Mesothelial cell of epicardium (in vitro differentiated cells): ENCODE data around the gene ZSCAN20. TPM values are rescaled to one million over a fixed set of nuclear protein-coding genes. Genes with fewer than 3 reads are reported as not detected.
A peak's percentile ranks its signal among the peaks of the same experiment; 100 is the strongest.

Experiments used
- DNase-seq, 2 experiments: peaks; one replicate each; pipeline ENCODE4 v3.0.0; 2021; ENCODE audit warnings: low spot score in 2 of 2; ENCODE audit not compliant: unreplicated experiment in 2 of 2
- H3K27ac Mint-ChIP-seq: 2 replicates; pipeline ENCODE4 v1.8.0; 2021; ENCODE audit warnings: mixed read lengths
- H3K27me3 Mint-ChIP-seq: 2 replicates; pipeline ENCODE4 v1.8.0; 2021; ENCODE audit warnings: low read depth, mixed read lengths
- H3K36me3 Mint-ChIP-seq: 2 replicates; pipeline ENCODE4 v1.8.0; 2021; ENCODE audit warnings: mixed read lengths
- H3K4me1 Mint-ChIP-seq: 2 replicates; pipeline ENCODE4 v1.8.0; 2021; ENCODE audit warnings: mixed read lengths
- H3K4me3 Mint-ChIP-seq: 2 replicates; pipeline ENCODE4 v1.8.0; 2021; ENCODE audit warnings: mild to moderate bottlenecking, moderate library complexity, mixed read lengths
- H3K9me3 Mint-ChIP-seq: 2 replicates; pipeline ENCODE4 v1.8.0; 2021; ENCODE audit warnings: mixed read lengths
- CTCF ChIP-seq: fragments of 200-600 bp; sonication (generic); IDR thresholded peaks from one replicate; pipeline ENCODE4 v1.5.0; 2021; ENCODE audit warnings: antibody characterized with exemption; ENCODE audit not compliant: unreplicated experiment
- total RNA-seq: library from RNA; stranded (reverse); gene quantifications from 3 replicates; pipeline ENCODE4 v1.2.1, GENCODE V29; 2021

Gene ZSCAN20
- total RNA-seq, 1 donor from 2014 or later = 8.0 TPM

- peak; percentile 56 for TF ChIP-seq CTCF
Observed at GRCh38 chr1:33470495-33471012, 1.9 kb upstream of the ZSCAN20 start.

GRCh38 chr1:33471416-33471815 lies 1.0 kb upstream of the ZSCAN20 start:
- peaks cover 17% of the 10 kb centered on the region for H3K4me1 Mint-ChIP-seq
- peaks cover 1% of the 10 kb centered on the region for H3K36me3 Mint-ChIP-seq
- H3K4me3 Mint-ChIP-seq = no peak overlapping the region
- TF ChIP-seq CTCF = no peak
- no peaks in the 10 kb centered on the region for H3K27me3 Mint-ChIP-seq
- DNase-seq = no peak
- no peak overlapping the region for H3K27ac Mint-ChIP-seq
- no peaks in the 10 kb centered on the region for H3K9me3 Mint-ChIP-seq

More at GRCh38 chr1:33470495-33471012, 1.9 kb upstream of the ZSCAN20 start:
- H3K36me3 Mint-ChIP-seq = no peaks in the 10 kb centered on the region
- no peak overlapping the region for H3K27ac Mint-ChIP-seq
- peak; percentile 41 to 71 for DNase-seq
- H3K27me3 Mint-ChIP-seq = no peaks in the 10 kb centered on the region
- H3K9me3 Mint-ChIP-seq = no peaks in the 10 kb centered on the region
- H3K4me1 Mint-ChIP-seq = peaks cover 17% of the 10 kb centered on the region
- no peak overlapping the region for H3K4me3 Mint-ChIP-seq

- Mint-ChIP-seq H3K27ac (no peak overlapping the region), H3K9me3 (no peaks in the 10 kb centered on the region), H3K4me1 (peaks cover 17% of the 10 kb centered on the region), H3K4me3 (peak overlapping the region; percentile 84), H3K27me3 (no peaks in the 10 kb centered on the region), H3K36me3 (peaks cover 1% of the 10 kb centered on the region)
- DNase-seq = no peak
- no peak for TF ChIP-seq CTCF
Observed at GRCh38 chr1:33473900-33474299, 1.5 kb downstream of the ZSCAN20 start.

- H3K4me1 Mint-ChIP-seq = peaks cover 8% of the 10 kb centered on the region
- no peak overlapping the region for H3K4me3 Mint-ChIP-seq
- no peaks in the 10 kb centered on the region for H3K9me3 Mint-ChIP-seq
- DNase-seq = no peak
- TF ChIP-seq CTCF = no peak
- peaks cover 20% of the 10 kb centered on the region for H3K36me3 Mint-ChIP-seq
- no peaks in the 10 kb centered on the region for H3K27me3 Mint-ChIP-seq
- H3K27ac Mint-ChIP-seq = no peak overlapping the region
Observed at GRCh38 chr1:33477451-33477850, 5.0 kb downstream of the ZSCAN20 start.

GRCh38 chr1:33482412-33482811 lies 10.0 kb downstream of the ZSCAN20 start:
- DNase-seq = no peak
- Mint-ChIP-seq H3K27ac (no peak overlapping the region), H3K9me3 (peaks cover 25% of the 10 kb centered on the region), H3K36me3 (peaks cover 60% of the 10 kb centered on the region), H3K4me3 (no peak overlapping the region), H3K27me3 (no peaks in the 10 kb centered on the region), H3K4me1 (no peaks in the 10 kb centered on the region)
- no peak for TF ChIP-seq CTCF

- Mint-ChIP-seq H3K27me3 (no peaks in the 10 kb centered on the region), H3K4me1 (no peaks in the 10 kb centered on the region), H3K4me3 (no peak overlapping the region), H3K9me3 (peaks cover 44% of the 10 kb centered on the region), H3K27ac (no peak overlapping the region), H3K36me3 (peaks cover 79% of the 10 kb centered on the region)
- no peak for TF ChIP-seq CTCF
- no peak for DNase-seq
Observed at GRCh38 chr1:33488624-33489023, 16.2 kb downstream of the ZSCAN20 start.
